Caco-2 (cell line): ENCODE results near the gene IGSF1. TPM values are rescaled to one million over a fixed set of nuclear protein-coding genes. Genes with fewer than 3 reads are reported as not detected.

Experiments used
- BruUV-seq: library from RNA; stranded (reverse); fragments of 400-500 nt; replicated peaks from 2 replicates; lab custom pipeline; 2021; lab: Mats Ljungman, UMichigan
- CTCF ChIA-PET: fragments of 300-600 bp; sonication (Branson Sonifier 250); formaldehyde crosslinking; loops from one replicate; lab custom pipeline; 2022; ENCODE audit warnings: antibody characterized with exemption; lab: Charles Lee
- POLR2A ChIA-PET: fragments of 300-600 bp; sonication (Branson Sonifier 250); formaldehyde crosslinking; loops from one replicate; lab custom pipeline; 2022; ENCODE audit warnings: antibody characterized with exemption; lab: Charles Lee
- DNase-seq, 2 experiments: peaks; one replicate each; pipeline versions ENCODE4 v3.0.0 to v3.0.0-alpha.2; 2020 to 2022
- H3K27me3 ChIP-seq: replicated peaks from 2 replicates; pipeline ENCODE4 v1.6.0; 2011; ENCODE audit warnings: low read length; ENCODE audit not compliant: control insufficient read depth, insufficient read depth
- H3K36me3 ChIP-seq: 2 replicates; pipeline ENCODE4 v1.5.1; 2011; ENCODE audit warnings: low read length; ENCODE audit not compliant: control insufficient read depth, insufficient read depth
- H3K4me1 ChIP-seq: fragments of 250-450 bp; sonication (Bioruptor Pico); 2 replicates; pipeline ENCODE4 v1.5.1; 2020; ENCODE audit warnings: mild to moderate bottlenecking
- H3K4me3 ChIP-seq: 2 replicates; pipeline ENCODE4 v1.5.1; 2011; ENCODE audit warnings: low read depth, mild to moderate bottlenecking, control low read depth, low read length
- H3K9me3 ChIP-seq: fragments of 250-450 bp; sonication (Bioruptor Pico); 2 replicates; pipeline ENCODE4 v1.5.1; 2020; ENCODE audit warnings: mild to moderate bottlenecking, moderate library complexity
- H3K27ac Mint-ChIP-seq: one replicate; pipeline ENCODE4 v1.8.0; 2022; ENCODE audit warnings: mixed read lengths; ENCODE audit not compliant: unreplicated experiment
- H3K27me3 Mint-ChIP-seq: one replicate; pipeline ENCODE4 v1.8.0; 2022; ENCODE audit warnings: mixed read lengths; ENCODE audit not compliant: insufficient read depth, unreplicated experiment
- H3K36me3 Mint-ChIP-seq: one replicate; pipeline ENCODE4 v1.8.0; 2022; ENCODE audit warnings: mild to moderate bottlenecking, mixed read lengths; ENCODE audit not compliant: insufficient read depth, unreplicated experiment
- H3K4me1 Mint-ChIP-seq: one replicate; pipeline ENCODE4 v1.8.0; 2022; ENCODE audit warnings: low read depth, mixed read lengths; ENCODE audit not compliant: unreplicated experiment
- H3K4me3 Mint-ChIP-seq: one replicate; pipeline ENCODE4 v1.8.0; 2022; ENCODE audit warnings: mild to moderate bottlenecking, moderate library complexity, mixed read lengths; ENCODE audit not compliant: unreplicated experiment
- H3K9me3 Mint-ChIP-seq: one replicate; pipeline ENCODE4 v1.8.0; 2022; ENCODE audit warnings: mixed read lengths; ENCODE audit not compliant: unreplicated experiment
- intact Hi-C: fragments of 100-400 bp; cut with micrococcal nuclease; formaldehyde crosslinking; loops from one replicate; pipeline ENCODE4 v1.10.0; 2022; ENCODE audit not compliant: unreplicated experiment
- total RNA-seq: library from RNA; stranded (reverse); gene quantifications from 2 replicates; pipeline ENCODE4 v1.2.3, GENCODE V29; 2022
- TF ChIP-seq, protein P1 (sequence below), 2 experiments: fragments of 200-600 bp in 1 of 2; IDR thresholded peaks; 1 replicate in 1 of 2; 2 replicates in 1 of 2; pipeline versions ENCODE4 v1.5.1 to v1.8.0; 2011 to 2022; ENCODE audit warnings: antibody characterized with exemption in 1 of 2, control low read depth in 1 of 2, inconsistent platforms in 1 of 2, low read depth in 1 of 2, low read length in 1 of 2, mild to moderate bottlenecking in 1 of 2, moderate library complexity in 1 of 2; ENCODE audit not compliant: insufficient read depth in 1 of 2, severe bottlenecking in 1 of 2, unreplicated experiment in 1 of 2

IGSF1 gene
- total RNA-seq, 1 experiment from 2014 or later, result 1.4 TPM

DNA sequence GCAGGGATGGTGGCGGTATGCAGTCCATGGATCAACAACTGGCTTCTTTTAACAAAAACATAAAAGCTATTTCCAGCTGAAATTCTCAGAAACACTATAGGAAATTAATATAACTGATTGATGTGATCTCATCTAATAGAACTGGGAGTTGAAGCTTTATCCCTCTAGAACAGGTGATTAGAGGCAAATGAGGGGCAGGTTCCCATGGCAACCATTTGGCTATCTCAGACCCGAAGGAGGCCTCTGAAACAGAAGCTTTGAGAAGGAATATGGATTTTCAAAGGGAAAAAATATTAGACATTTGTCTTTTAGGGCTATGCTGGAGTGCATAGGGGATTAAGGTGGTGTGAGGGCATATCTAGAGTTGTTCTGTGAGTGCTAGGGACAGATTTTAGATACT lies 50.0 kb downstream of the IGSF1 start:
- H3K27me3 Mint-ChIP-seq, result peaks cover 5% of the 10 kb centered on the region
- no peaks in the 10 kb centered on the region for H3K36me3 Mint-ChIP-seq
- ChIA-PET CTCF (no interaction called here), POLR2A (no interaction called here)
- TF ChIP-seq, protein P1, sequence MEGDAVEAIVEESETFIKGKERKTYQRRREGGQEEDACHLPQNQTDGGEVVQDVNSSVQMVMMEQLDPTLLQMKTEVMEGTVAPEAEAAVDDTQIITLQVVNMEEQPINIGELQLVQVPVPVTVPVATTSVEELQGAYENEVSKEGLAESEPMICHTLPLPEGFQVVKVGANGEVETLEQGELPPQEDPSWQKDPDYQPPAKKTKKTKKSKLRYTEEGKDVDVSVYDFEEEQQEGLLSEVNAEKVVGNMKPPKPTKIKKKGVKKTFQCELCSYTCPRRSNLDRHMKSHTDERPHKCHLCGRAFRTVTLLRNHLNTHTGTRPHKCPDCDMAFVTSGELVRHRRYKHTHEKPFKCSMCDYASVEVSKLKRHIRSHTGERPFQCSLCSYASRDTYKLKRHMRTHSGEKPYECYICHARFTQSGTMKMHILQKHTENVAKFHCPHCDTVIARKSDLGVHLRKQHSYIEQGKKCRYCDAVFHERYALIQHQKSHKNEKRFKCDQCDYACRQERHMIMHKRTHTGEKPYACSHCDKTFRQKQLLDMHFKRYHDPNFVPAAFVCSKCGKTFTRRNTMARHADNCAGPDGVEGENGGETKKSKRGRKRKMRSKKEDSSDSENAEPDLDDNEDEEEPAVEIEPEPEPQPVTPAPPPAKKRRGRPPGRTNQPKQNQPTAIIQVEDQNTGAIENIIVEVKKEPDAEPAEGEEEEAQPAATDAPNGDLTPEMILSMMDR (IDR thresholded peaks at IDR 0.05; ENCODE audit: insufficient read depth in 1 of 2, low read depth in 1 of 2, low read length in 1 of 2, severe bottlenecking in 1 of 2, unreplicated experiment in 1 of 2), result no peak
- H3K4me1 Mint-ChIP-seq, result no peaks in the 10 kb centered on the region
- Histone ChIP-seq H3K36me3 (no peaks in the 10 kb centered on the region), H3K9me3 (no peaks in the 10 kb centered on the region), H3K4me1 (no peaks in the 10 kb centered on the region), H3K4me3 (no peak overlapping the region), H3K27me3 (no peaks in the 10 kb centered on the region)
- intact Hi-C loops, result no loop called here
- no peak overlapping the region for H3K4me3 Mint-ChIP-seq
- no peaks in the 10 kb centered on the region for H3K9me3 Mint-ChIP-seq
- no TSS peak for BruUV-seq
- no peak for DNase-seq
- no peak overlapping the region for H3K27ac Mint-ChIP-seq

DNA sequence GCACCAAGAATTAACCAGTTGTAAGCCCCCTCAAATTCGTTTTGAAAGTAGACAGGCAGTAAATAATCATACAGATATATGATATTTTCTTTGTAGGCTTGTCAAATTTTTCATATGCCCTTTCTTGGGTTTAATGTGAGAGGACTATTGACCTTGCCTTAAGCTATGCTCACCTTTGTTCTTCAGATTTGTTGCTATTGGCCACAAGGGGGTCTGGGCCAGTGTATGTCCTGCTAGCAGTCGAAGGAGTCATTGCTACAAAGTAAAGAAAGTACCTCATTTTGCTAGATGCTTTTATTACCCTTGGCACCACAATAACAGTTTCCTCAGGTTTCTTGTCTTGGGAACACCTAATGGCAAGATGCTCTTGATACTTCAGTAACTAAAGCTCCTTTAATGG lies 51.7 kb downstream of the IGSF1 start:
- CTCF ChIA-PET, result no interaction called here
- POLR2A ChIA-PET, result no interaction called here
- intact Hi-C loops, result no loop called here
- Mint-ChIP-seq H3K36me3 (no peaks in the 10 kb centered on the region), H3K27me3 (peaks cover 5% of the 10 kb centered on the region), H3K4me1 (no peaks in the 10 kb centered on the region), H3K4me3 (no peak overlapping the region), H3K9me3 (no peaks in the 10 kb centered on the region), H3K27ac (no peak overlapping the region)
- TF ChIP-seq, protein P1 (IDR thresholded peaks at IDR 0.05; ENCODE audit: insufficient read depth in 1 of 2, low read depth in 1 of 2, low read length in 1 of 2, severe bottlenecking in 1 of 2, unreplicated experiment in 1 of 2), result no peak
- no peak overlapping the region for H3K4me3 ChIP-seq
- no peak for DNase-seq
- H3K4me1 ChIP-seq, result no peaks in the 10 kb centered on the region
- H3K27me3 ChIP-seq, result no peaks in the 10 kb centered on the region
- no TSS peak for BruUV-seq
- no peaks in the 10 kb centered on the region for H3K9me3 ChIP-seq
- H3K36me3 ChIP-seq, result no peaks in the 10 kb centered on the region

DNA sequence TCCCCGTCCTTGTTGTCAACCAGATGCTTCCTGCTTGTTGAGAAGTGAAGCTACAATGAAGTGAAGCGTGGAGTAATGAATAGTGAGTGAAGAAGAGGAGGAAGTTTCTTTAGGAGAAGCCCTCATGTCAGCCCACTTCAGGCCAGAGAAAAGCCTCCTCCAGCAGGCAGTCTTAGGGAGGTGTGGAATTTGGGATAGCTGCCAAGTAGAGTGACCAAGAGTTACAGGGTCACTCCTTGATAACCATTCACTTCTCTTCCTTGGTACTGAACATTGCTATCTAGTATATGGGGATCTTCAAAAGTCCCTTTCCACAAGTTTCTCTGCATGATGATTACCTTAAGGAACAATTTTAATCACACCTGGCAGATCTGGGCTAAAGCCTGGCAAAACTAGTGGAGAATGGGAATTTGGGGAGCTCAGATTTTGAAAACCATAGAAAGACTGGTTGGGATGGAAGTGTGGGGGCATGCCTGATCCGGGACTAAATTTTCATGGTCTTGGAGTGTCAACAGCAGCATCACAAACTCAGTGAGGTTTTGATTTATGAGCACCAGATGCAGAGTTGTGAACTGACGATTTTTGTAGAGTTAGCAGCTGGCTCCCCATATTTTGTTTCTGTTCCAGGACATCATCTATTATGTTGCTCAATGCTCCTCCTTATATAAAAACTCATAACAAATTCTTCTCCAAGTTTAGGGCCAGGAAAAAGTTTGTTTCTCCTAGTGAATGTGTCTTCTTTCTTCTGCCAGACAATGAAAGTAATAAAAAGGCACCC lies 53.1 kb downstream of the IGSF1 start:
- ChIA-PET POLR2A (interaction anchor here (0.6 kb wide), 1 partner anchor 28 kb away, joined by 3 read pairs; no protein-coding TSS in a partner anchor), CTCF (no interaction called here)
- H3K27me3 ChIP-seq, result no peaks in the 10 kb centered on the region
- DNase-seq, result no peak
- H3K36me3 Mint-ChIP-seq, result no peaks in the 10 kb centered on the region
- H3K4me1 Mint-ChIP-seq, result no peaks in the 10 kb centered on the region
- BruUV-seq, result no TSS peak
- intact Hi-C loops, result no loop called here
- H3K9me3 Mint-ChIP-seq, result no peaks in the 10 kb centered on the region
- no peaks in the 10 kb centered on the region for H3K9me3 ChIP-seq
- H3K4me3 Mint-ChIP-seq, result no peak overlapping the region
- H3K27me3 Mint-ChIP-seq, result peaks cover 3% of the 10 kb centered on the region
- no peaks in the 10 kb centered on the region for H3K36me3 ChIP-seq
- H3K4me1 ChIP-seq, result no peaks in the 10 kb centered on the region
- H3K27ac Mint-ChIP-seq, result no peak overlapping the region
- TF ChIP-seq, protein P1 (IDR thresholded peaks at IDR 0.05; ENCODE audit: insufficient read depth in 1 of 2, low read depth in 1 of 2, low read length in 1 of 2, severe bottlenecking in 1 of 2, unreplicated experiment in 1 of 2), result no peak
- H3K4me3 ChIP-seq, result no peak overlapping the region
